GM12874 (cell line): ENCODE measurements around the gene RHBDL2.

Source experiments
- TF ChIP-seq, protein P1 (sequence below): IDR thresholded peaks from 2 replicates; pipeline ENCODE4 v1.5.1; 2011; ENCODE audit warnings: low read depth, mild to moderate bottlenecking, control low read depth, low read length, moderate library complexity; ENCODE audit not compliant: insufficient read depth

Gene RHBDL2

DNA sequence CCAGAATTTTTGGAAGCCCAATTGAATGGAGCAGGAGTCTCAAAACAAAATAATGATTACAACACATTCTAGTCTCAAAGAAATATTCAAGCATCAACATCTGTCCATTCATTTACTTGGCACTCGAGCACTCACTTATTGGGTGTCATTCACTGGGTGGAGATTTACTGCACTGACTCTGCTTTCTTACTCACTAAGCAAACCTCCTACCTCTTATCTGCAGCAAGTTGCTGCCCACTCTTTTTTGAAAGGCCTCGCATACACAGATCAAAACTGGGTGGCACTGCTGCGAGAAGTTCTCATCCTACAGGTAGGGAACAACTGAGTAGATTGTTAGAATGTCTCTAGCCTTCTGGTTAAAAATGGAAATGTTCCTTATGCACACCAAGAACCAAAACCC lies 18.0 kb downstream of the RHBDL2 start:
- TF ChIP-seq, protein P1, sequence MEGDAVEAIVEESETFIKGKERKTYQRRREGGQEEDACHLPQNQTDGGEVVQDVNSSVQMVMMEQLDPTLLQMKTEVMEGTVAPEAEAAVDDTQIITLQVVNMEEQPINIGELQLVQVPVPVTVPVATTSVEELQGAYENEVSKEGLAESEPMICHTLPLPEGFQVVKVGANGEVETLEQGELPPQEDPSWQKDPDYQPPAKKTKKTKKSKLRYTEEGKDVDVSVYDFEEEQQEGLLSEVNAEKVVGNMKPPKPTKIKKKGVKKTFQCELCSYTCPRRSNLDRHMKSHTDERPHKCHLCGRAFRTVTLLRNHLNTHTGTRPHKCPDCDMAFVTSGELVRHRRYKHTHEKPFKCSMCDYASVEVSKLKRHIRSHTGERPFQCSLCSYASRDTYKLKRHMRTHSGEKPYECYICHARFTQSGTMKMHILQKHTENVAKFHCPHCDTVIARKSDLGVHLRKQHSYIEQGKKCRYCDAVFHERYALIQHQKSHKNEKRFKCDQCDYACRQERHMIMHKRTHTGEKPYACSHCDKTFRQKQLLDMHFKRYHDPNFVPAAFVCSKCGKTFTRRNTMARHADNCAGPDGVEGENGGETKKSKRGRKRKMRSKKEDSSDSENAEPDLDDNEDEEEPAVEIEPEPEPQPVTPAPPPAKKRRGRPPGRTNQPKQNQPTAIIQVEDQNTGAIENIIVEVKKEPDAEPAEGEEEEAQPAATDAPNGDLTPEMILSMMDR = no peak

DNA sequence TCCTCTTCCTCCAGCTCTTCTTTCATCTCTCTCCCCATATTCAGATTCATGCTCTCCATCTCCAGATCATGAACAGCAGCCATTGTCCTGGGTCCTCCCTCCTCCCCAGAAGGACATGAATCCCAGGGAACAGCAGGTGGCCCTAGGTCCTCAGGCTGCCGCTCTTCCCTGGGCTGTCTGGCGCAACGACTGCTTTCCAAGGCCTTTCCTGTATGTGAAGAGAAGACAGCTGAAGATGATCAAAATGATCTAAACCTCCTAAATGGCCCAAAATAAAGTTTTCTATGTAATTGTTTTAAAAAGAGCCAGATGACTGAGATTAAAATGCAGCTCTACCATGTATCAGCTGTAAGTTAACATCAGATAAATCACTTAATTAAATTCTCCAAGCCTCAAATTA lies 22.5 kb downstream of the RHBDL2 start:
- TF ChIP-seq, protein P1 = no peak

DNA sequence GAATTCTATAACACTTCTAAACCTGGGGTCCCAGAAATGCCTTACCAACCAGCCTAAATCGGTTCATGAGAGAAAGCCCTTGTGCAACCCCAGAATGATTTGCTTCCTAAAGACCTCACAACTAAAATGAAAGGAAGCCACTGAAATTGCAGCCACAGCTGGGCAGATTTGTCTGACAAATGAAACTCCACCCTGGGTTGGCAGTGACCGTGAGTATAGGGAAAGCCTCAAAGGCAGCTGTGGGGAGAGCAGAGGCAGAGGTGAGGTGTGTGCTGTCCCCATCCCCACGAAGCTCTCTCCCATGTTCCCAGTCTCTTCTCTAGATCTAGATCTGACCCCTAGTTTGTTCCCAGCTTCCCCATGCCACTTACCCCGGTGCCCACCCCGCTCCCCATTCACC lies 23.1 kb downstream of the RHBDL2 start:
- TF ChIP-seq, protein P1 = no peak

DNA sequence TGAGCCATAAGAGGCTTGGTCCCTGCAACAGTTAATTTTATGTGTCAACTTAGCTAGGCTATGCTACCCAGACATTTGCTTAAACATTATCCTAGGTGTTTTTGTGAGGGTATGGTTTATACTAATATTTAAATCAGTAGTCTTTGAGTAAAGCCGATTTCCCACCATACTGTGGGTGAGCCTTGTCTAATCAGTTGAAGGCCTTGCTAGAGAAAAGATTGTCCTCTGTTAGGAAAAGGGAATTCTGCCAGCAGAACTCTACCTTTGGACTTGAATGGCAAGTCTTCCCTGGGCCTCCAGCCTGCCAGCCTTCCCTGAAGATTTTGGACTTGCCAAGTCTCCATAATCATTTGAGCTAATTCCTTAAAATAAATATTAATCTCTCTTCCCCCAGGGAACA lies 23.9 kb downstream of the RHBDL2 start:
- TF ChIP-seq, protein P1 = no peak

DNA sequence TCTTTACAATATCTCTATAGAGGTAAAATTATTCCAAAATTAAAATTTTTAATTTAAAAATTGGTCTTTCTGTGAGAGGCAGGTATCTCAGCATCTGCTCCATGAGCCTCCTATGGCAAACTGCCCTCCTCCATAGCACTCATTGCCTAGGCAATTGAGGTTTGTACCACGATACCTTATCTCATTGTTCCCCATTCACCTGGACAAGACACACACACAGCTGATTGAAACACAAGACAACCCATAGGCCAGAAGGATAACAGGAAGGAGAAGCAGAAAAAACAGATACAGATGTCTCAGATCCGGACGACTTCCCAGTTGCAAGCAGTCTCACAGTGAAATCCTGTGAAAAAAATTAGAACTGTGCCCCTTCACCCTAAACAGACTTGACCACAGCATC lies 24.3 kb downstream of the RHBDL2 start:
- TF ChIP-seq, protein P1 = no peak

DNA sequence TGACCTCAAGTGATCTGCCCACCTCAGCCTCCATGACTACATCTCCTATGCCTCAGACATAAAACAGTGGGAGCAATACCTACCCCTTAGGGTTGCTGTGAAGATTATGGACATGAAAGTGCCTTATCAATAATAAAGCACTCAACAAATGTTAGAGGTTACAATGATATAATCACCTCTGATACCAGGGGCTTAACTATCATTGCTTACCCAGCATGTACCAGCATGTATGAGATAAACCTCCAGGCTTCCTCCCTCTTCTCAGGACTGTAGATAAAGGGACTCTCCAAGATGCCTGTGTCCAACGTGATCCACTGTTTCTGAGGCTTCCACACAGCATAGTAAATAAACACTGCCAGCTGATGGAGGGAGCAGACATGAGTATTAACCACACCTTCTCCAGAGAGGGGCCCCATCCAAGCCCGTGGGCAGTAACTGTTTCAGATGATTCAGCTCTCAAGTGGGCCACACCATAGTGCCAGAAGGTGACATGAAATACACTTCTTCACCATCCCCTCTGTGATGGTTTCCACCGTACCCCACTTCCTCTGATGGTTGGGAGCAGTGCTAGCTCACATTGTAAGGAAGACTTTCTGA lies 26.2 kb downstream of the RHBDL2 start:
- TF ChIP-seq, protein P1 = no peak

DNA sequence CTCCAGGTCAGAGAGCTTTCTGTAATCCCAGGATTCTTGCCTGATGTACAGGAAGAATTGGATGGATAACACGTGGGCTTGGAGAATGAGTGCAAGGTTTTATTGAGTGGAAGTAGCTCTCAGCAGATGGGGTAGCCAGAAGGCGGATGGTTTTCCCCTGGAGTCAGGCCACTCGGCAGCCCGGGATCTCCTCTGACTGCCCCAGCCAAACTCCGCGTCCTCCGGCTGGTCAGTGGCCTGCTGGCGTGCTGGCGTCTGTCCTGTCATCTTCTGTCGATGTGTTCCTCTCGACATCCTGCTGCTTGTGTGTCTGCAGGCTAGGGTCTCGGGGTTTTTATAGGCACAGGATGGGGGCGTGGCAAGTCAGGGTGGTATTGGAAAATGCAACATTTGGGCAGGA lies 32.8 kb downstream of the RHBDL2 start:
- TF ChIP-seq, protein P1 = no peak

DNA sequence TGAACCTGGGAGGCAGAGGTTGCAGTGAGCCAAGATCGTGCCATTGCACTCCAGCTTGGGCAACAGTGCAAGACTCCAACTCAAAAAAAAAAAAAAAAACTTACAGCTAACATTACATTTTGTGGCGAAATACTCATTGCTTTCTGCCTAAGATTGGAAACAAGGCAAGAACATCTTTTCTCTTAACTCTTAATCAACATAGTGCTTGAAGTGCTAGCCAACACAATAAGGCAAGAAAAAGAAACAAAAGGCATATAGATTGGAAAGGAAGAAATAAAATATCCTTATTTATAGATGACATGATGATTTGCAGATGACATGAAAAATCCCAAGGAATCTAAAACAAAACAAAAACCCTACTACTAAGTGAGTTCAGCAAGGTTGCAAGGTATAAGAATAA lies 35.6 kb downstream of the RHBDL2 start:
- TF ChIP-seq, protein P1 = no peak
